HG02885 (cell line): Measurements from ENCODE around the gene LYPD6B.

Experiments
- ATAC-seq: cut with Tn5 transposase; IDR thresholded peaks from one replicate; pipeline ENCODE4 v1.9.1; 2021; ENCODE audit warnings: mild to moderate bottlenecking; ENCODE audit not compliant: unreplicated experiment, poor library complexity

The LYPD6B gene

GRCh38 chr2:149037851-149038250, 648 bp upstream of the LYPD6B start:
- no peak for ATAC-seq

- ATAC-seq: no peak
Observed at GRCh38 chr2:149039213-149039724, 770 bp downstream of the LYPD6B start.

- ATAC-seq: peak; percentile 46
Observed at GRCh38 chr2:149040451-149040850, 2.0 kb downstream of the LYPD6B start.

- no peak for ATAC-seq
Observed at GRCh38 chr2:149041482-149041881, 3.0 kb downstream of the LYPD6B start.

GRCh38 chr2:149042881-149043280, 4.4 kb downstream of the LYPD6B start:
- ATAC-seq: no peak

GRCh38 chr2:149044500-149044899, 6.0 kb downstream of the LYPD6B start:
- no peak for ATAC-seq

- no peak for ATAC-seq
Observed at GRCh38 chr2:149047118-149047517, 8.6 kb downstream of the LYPD6B start.

GRCh38 chr2:149049142-149049541, 10.6 kb downstream of the LYPD6B start:
- ATAC-seq: no peak

- peak; percentile 97 for ATAC-seq
Observed at GRCh38 chr2:149050188-149050587, 11.7 kb downstream of the LYPD6B start.

GRCh38 chr2:149055751-149056150, 17.3 kb downstream of the LYPD6B start:
- ATAC-seq: no peak

GRCh38 chr2:149056541-149057255, 18.2 kb downstream of the LYPD6B start:
- no peak for ATAC-seq

GRCh38 chr2:149057401-149057800, 18.9 kb downstream of the LYPD6B start:
- ATAC-seq: no peak

- no peak for ATAC-seq
Observed at GRCh38 chr2:149058936-149059335, 20.4 kb downstream of the LYPD6B start.

- ATAC-seq: no peak
Observed at GRCh38 chr2:149059822-149060221, 21.3 kb downstream of the LYPD6B start.

- no peak for ATAC-seq
Observed at GRCh38 chr2:149061133-149061745, 22.7 kb downstream of the LYPD6B start.

GRCh38 chr2:149062531-149062930, 24.0 kb downstream of the LYPD6B start:
- ATAC-seq: no peak

- no peak for ATAC-seq
Observed at GRCh38 chr2:149063177-149063576, 24.7 kb downstream of the LYPD6B start.

GRCh38 chr2:149064365-149064841, 25.9 kb downstream of the LYPD6B start:
- ATAC-seq: no peak

GRCh38 chr2:149064856-149065630, 26.5 kb downstream of the LYPD6B start:
- no peak for ATAC-seq

GRCh38 chr2:149068225-149068995, 29.9 kb downstream of the LYPD6B start:
- no peak for ATAC-seq
